HG03135 (cell line): ENCODE data around the gene KPNA1.

ENCODE experiments used
- ATAC-seq: cut with Tn5 transposase; IDR thresholded peaks from one replicate; pipeline ENCODE4 v1.9.1; 2021; ENCODE audit warnings: mild to moderate bottlenecking, moderate library complexity; ENCODE audit not compliant: unreplicated experiment

Gene KPNA1

GRCh38 chr3:122389197-122389596, 125.5 kb downstream of the KPNA1 start:
- ATAC-seq = no peak

- ATAC-seq = no peak
These were observed 127.0 kb downstream of the KPNA1 start for GRCh38 chr3:122387709-122388108.

GRCh38 chr3:122383771-122384697, 130.7 kb downstream of the KPNA1 start, which contains the start of gene FAM162A:
TSS of gene FAM162A (plus strand) at chr3:122384182. CDS start at chr3:122384266, 84 bp downstream.
- peak; percentile 94 for ATAC-seq

- no peak for ATAC-seq
These were observed 131.7 kb downstream of the KPNA1 start, which contains the start of gene MIX23 for GRCh38 chr3:122382888-122383666. TSS of gene MIX23 (minus strand) at chr3:122383231. CDS start at chr3:122383224, 7 bp downstream.

GRCh38 chr3:122377975-122378374, 136.8 kb downstream of the KPNA1 start:
- no peak for ATAC-seq

- no peak for ATAC-seq
These were observed 140.7 kb downstream of the KPNA1 start for GRCh38 chr3:122374034-122374433.
